Transverse colon (tissue), 3 donors: Measurements from ENCODE around the gene PSMG3.

Experiments
- EP300 ChIP-seq: sonication (generic); formaldehyde crosslinking; IDR thresholded peaks from one replicate; pipeline ENCODE4 v1.6.1; 2017; ENCODE audit warnings: antibody characterized with exemption, low read depth
- POLR2A ChIP-seq: fragments of 450-650 bp; IDR thresholded peaks from one replicate; pipeline ENCODE4 v1.6.1; 2016; ENCODE audit warnings: antibody characterized with exemption, mild to moderate bottlenecking, moderate library complexity
- POLR2AphosphoS5 ChIP-seq, 3 donors: sonication (generic); formaldehyde crosslinking; IDR thresholded peaks; one replicate each; pipeline ENCODE4 v1.6.1; 2016; ENCODE audit warnings: antibody characterized with exemption in 3 of 3

DNA sequence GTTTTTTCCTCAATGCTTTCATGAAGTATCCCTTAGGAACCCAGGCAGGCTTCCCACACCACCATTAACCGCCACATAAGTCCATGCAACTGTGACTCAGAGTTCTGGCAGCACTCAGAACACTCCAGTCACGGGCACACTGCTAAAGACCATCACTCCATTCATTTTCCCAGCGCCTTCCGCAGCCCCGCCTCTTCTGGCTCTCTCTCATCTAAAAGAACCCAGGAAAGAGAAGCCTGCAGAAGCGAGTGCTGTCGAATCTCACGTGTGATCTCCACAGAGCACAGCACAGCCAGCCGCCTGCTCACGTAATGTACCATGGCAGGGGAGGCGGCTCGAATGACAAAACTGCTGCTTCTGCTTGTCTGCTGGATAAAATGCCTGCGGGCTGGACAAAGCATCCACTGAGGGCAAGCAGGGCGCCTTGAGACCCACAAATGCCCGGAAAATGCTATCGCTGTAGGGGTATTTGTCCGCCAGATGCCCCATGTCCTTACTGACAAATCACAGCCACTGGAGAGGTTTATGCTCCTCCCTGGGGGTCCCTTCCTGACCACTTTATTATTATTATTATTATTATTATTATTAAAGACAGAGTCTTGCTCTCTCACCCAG is 1.8 kb downstream of the PSMG3 start:
- TF ChIP-seq POLR2AphosphoS5 (IDR thresholded peaks at IDR 0.05) (no peak), POLR2A (no peak), EP300 (no peak)
